Hepatocyte (in vitro differentiated cells): ENCODE results near the gene SOX18. TPM values are rescaled to one million over a fixed set of nuclear protein-coding genes. Genes with fewer than 3 reads are reported as not detected.

Experiments
- DNase-seq: peaks from one replicate; pipeline ENCODE4 v3.0.0-alpha.2; 2016; ENCODE audit warnings: low spot score
- H2AFZ ChIP-seq: fragments of 200-600 bp; sonication (generic); 2 replicates; pipeline ENCODE4 v1.6.0; 2016; ENCODE audit warnings: antibody characterized with exemption, mild to moderate bottlenecking
- H3K27ac ChIP-seq: fragments of 200-600 bp; sonication (generic); 2 replicates; pipeline ENCODE4 v1.5.1; 2016; ENCODE audit warnings: mild to moderate bottlenecking
- H3K27me3 ChIP-seq: fragments of 200-600 bp; sonication (generic); 2 replicates; pipeline ENCODE4 v1.6.1; 2016
- H3K36me3 ChIP-seq: fragments of 200-600 bp; sonication (generic); replicated peaks from 2 replicates; pipeline ENCODE4 v1.5.1; 2016; ENCODE audit warnings: low read depth; ENCODE audit not compliant: insufficient read depth
- H3K4me1 ChIP-seq: fragments of 200-600 bp; sonication (generic); 2 replicates; pipeline ENCODE4 v1.5.1; 2016; ENCODE audit warnings: mild to moderate bottlenecking, moderate library complexity; ENCODE audit not compliant: insufficient read depth
- H3K4me2 ChIP-seq: fragments of 200-600 bp; sonication (generic); 2 replicates; pipeline ENCODE4 v1.6.0; 2016
- H3K4me3 ChIP-seq: fragments of 200-600 bp; sonication (generic); 2 replicates; pipeline ENCODE4 v1.5.1; 2016; ENCODE audit warnings: mild to moderate bottlenecking
- H3K79me2 ChIP-seq: fragments of 200-600 bp; sonication (generic); 2 replicates; pipeline ENCODE4 v1.6.0; 2017; ENCODE audit warnings: mild to moderate bottlenecking
- H3K9me2 ChIP-seq: fragments of 200-600 bp; sonication (generic); replicated peaks from 2 replicates; pipeline ENCODE4 v1.6.0; 2017; ENCODE audit warnings: mild to moderate bottlenecking; ENCODE audit not compliant: insufficient read depth
- H3K9me3 ChIP-seq: fragments of 200-600 bp; sonication (generic); 2 replicates; pipeline ENCODE4 v1.5.1; 2016; ENCODE audit warnings: low read depth, mild to moderate bottlenecking
- H4K20me1 ChIP-seq: fragments of 200-600 bp; sonication (generic); 2 replicates; pipeline ENCODE4 v1.6.0; 2016; ENCODE audit warnings: mild to moderate bottlenecking; ENCODE audit not compliant: insufficient read depth, poor library complexity, severe bottlenecking
- EZH2 ChIP-seq: fragments of 200-600 bp; sonication (generic); IDR thresholded peaks from 2 replicates; pipeline ENCODE4 v1.6.1; 2016; ENCODE audit warnings: antibody characterized with exemption, mild to moderate bottlenecking, borderline replicate concordance
- EZH2phosphoT487 ChIP-seq: fragments of 200-600 bp; sonication (generic); IDR thresholded peaks from one replicate; pipeline ENCODE4 v1.6.1; 2018; ENCODE audit warnings: antibody characterized with exemption, mild to moderate bottlenecking, low read depth, moderate library complexity; ENCODE audit not compliant: unreplicated experiment, severe bottlenecking
- WGBS: methylation state at CpG from one replicate; pipeline ENCODE4 v1.1.6; 2016; ENCODE audit warnings: low lambda C conversion rate; ENCODE audit errors: missing lambda C conversion rate; 5-methylcytosine and 5-hydroxymethylcytosine counted together
- polyA plus RNA-seq: library from polyadenylated mRNA; unstranded; fragments of >200 nt; fragmentation: Nextera tagmentation; extraction: Ambion mirVana; gene quantifications from 2 replicates; pipeline ENCODE4 v1.2.1, GENCODE V29; 2016
- total RNA-seq: library from RNA; depleted of rRNA; stranded (reverse); fragments of >200 nt; gene quantifications from 2 replicates; pipeline ENCODE4 v1.2.3, GENCODE V29; 2014
- TF ChIP-seq, protein P1 (sequence below): fragments of 200-600 bp; sonication (generic); IDR thresholded peaks from 2 replicates; pipeline ENCODE4 v1.5.1; 2016; ENCODE audit warnings: antibody characterized with exemption, mild to moderate bottlenecking; ENCODE audit not compliant: poor library complexity

SOX18 gene
- total and polyA plus RNA-seq, 2 experiments from 2014 or later = 2.0 TPM; not detected in 1

DNA sequence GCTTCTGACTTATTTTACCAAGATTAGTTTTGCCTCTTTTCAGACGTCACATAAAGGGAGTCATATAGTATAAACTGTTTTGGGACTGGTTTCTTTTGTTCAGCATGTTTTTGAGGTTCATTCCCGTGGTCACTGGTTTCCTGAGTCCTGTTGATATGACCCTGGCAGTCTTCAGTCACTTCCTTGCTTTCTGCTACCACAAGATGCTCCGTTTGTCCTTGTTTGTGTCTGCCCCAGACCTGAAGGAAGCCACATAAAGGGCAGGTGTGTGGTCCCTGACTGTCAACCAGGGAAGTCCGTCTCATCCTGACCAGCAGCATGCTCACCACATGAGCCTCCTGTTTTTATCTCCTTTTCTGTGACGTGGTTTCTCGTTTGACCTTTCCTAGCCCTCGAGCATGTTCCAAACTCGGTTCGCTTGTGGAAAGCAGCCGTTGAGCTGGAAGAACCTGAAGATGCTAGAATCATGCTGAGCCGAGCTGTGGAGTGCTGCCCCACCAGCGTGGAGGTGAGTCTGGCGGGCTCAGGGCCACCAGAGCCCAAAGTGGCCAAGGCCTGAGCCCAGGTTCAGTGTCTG, 39.5 kb downstream of the SOX18 start:
- H3K36me3 ChIP-seq = peaks cover 3% of the 10 kb centered on the region
- no peaks in the 10 kb centered on the region for H3K4me1 ChIP-seq
- DNase-seq = no peak
- H3K27me3 ChIP-seq = no peaks in the 10 kb centered on the region
- H4K20me1 ChIP-seq = peaks cover 13% of the 10 kb centered on the region
- H3K4me2 ChIP-seq = no peak overlapping the region
- H3K79me2 ChIP-seq = peaks cover 7% of the 10 kb centered on the region
- TF ChIP-seq EZH2phosphoT487 (no peak), EZH2 (no peak)
- TF ChIP-seq, protein P1, sequence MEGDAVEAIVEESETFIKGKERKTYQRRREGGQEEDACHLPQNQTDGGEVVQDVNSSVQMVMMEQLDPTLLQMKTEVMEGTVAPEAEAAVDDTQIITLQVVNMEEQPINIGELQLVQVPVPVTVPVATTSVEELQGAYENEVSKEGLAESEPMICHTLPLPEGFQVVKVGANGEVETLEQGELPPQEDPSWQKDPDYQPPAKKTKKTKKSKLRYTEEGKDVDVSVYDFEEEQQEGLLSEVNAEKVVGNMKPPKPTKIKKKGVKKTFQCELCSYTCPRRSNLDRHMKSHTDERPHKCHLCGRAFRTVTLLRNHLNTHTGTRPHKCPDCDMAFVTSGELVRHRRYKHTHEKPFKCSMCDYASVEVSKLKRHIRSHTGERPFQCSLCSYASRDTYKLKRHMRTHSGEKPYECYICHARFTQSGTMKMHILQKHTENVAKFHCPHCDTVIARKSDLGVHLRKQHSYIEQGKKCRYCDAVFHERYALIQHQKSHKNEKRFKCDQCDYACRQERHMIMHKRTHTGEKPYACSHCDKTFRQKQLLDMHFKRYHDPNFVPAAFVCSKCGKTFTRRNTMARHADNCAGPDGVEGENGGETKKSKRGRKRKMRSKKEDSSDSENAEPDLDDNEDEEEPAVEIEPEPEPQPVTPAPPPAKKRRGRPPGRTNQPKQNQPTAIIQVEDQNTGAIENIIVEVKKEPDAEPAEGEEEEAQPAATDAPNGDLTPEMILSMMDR = no peak
- H2AFZ ChIP-seq = no peak overlapping the region
- 88% methylated on average over 13 of the region's 13 CpGs for WGBS
- no peak overlapping the region for H3K4me3 ChIP-seq
- peaks cover 3% of the 10 kb centered on the region for H3K9me3 ChIP-seq
- H3K9me2 ChIP-seq = no peaks in the 10 kb centered on the region
- H3K27ac ChIP-seq = no peak overlapping the region

DNA sequence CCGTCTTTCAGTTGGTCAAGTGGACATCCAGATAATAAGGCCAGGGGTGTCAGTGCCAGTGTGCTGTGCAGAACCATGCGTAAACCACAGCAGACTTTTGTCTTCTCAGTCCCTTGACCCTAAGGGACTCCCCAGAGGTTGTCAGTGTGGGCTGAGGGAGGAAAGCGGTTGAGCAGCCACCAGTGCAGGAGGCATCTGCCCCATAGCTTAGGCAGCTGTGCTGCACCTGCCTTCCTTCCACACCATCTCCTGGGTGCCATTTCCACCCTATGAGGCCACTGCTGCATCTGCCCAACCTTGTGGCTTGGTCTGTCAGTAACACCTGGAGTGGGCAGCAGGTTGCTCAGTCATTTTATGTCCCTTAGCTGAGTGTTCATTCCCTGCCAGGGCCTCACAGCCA, 42.5 kb downstream of the SOX18 start:
- 98% methylated on average over 3 of the region's 3 CpGs for WGBS
- Histone ChIP-seq H4K20me1 (peaks cover 13% of the 10 kb centered on the region), H2AFZ (no peak overlapping the region), H3K79me2 (peaks cover 7% of the 10 kb centered on the region), H3K27me3 (no peaks in the 10 kb centered on the region), H3K4me3 (no peak overlapping the region), H3K9me2 (no peaks in the 10 kb centered on the region), H3K4me2 (no peak overlapping the region), H3K27ac (no peak overlapping the region), H3K9me3 (peaks cover 3% of the 10 kb centered on the region), H3K4me1 (no peaks in the 10 kb centered on the region), H3K36me3 (peaks cover 3% of the 10 kb centered on the region)
- TF ChIP-seq, protein P1 = no peak
- no peak for DNase-seq

DNA sequence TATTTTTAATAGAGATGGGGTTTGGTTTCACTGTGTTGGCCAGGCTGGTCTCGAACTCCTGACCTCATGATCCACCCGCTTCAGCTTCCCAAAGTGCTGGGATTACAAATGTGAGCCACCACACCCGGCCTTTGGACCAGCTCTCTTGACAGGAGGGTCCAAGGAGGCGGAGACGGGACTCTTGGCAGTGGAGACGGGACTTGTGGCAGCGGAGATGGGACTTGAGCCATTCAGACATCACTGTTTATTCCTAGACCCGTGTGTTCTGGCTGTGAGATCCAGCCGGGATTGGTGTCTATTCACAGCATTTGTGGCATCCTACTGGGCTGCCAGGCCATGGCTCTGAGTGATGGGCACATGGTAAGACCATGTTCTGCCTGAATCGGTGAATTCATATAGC, 42.9 kb downstream of the SOX18 start:
- no peak for DNase-seq
- Histone ChIP-seq H3K9me3 (peaks cover 3% of the 10 kb centered on the region), H3K4me1 (no peaks in the 10 kb centered on the region), H2AFZ (no peak overlapping the region), H3K27ac (no peak overlapping the region), H3K36me3 (peaks cover 3% of the 10 kb centered on the region), H3K79me2 (peaks cover 7% of the 10 kb centered on the region), H3K4me3 (no peak overlapping the region), H3K4me2 (no peak overlapping the region), H3K9me2 (no peaks in the 10 kb centered on the region), H3K27me3 (no peaks in the 10 kb centered on the region), H4K20me1 (peaks cover 13% of the 10 kb centered on the region)
- TF ChIP-seq EZH2 = no peak
- TF ChIP-seq, protein P1 = no peak
- TF ChIP-seq EZH2phosphoT487 = no peak
- WGBS = 95% methylated on average over 10 of the region's 10 CpGs

DNA sequence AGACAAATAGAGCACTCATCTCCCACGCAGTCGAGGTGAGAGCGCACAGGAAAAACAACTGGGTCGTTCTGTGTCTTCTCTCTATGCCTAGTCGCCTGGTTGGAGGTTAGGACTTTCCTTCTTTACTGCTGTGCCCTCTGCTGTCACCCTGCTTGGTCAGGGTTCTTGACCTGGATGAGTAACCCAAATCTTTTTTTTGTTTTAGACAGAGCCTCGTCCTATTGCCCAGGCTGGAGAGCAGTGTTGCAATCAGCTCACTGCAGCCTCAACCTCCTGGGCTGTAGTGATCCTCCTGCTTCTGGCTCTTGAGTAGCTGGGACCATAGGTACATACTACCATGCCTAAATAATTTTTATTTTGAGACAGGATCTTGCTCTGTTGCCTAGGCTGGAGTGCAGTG, 44.0 kb downstream of the SOX18 start:
- TF ChIP-seq EZH2 (no peak), EZH2phosphoT487 (no peak)
- TF ChIP-seq, protein P1 = no peak
- 93% methylated on average over 6 of the region's 6 CpGs for WGBS
- DNase-seq = no peak

More for the DNA sequence above, 44.0 kb downstream of the SOX18 start:
- Histone ChIP-seq H3K9me3 (peaks cover 3% of the 10 kb centered on the region), H3K4me3 (no peak overlapping the region), H3K9me2 (no peaks in the 10 kb centered on the region), H3K27me3 (no peaks in the 10 kb centered on the region), H4K20me1 (peaks cover 13% of the 10 kb centered on the region), H3K4me2 (no peak overlapping the region), H2AFZ (no peak overlapping the region), H3K27ac (no peak overlapping the region), H3K4me1 (no peaks in the 10 kb centered on the region), H3K36me3 (peaks cover 3% of the 10 kb centered on the region), H3K79me2 (peaks cover 7% of the 10 kb centered on the region)
